ENCODE measurements around the gene WSCD2. TPM values are rescaled to one million over a fixed set of nuclear protein-coding genes. Genes with fewer than 3 reads are reported as not detected.

Gene WSCD2
- total and polyA plus RNA-seq, 2 experiments from 2014 or later: not detected

- H3K79me2 ChIP-seq (ENCODE audit: insufficient read depth): no peaks in the 10 kb centered on the region
- no peaks in the 10 kb centered on the region for H3K36me3 ChIP-seq (ENCODE audit: low read depth)
- no peaks in the 10 kb centered on the region for H3K9me3 ChIP-seq (ENCODE audit: low read depth)
- no peak for TF ChIP-seq EZH2phosphoT487 (IDR thresholded peaks at IDR 0.05; ENCODE audit: insufficient read depth, low read depth)
- TF ChIP-seq EZH2 (IDR thresholded peaks at IDR 0.05; ENCODE audit: insufficient read depth, poor library complexity, severe bottlenecking): no peak
- H3K27me3 ChIP-seq (replicated peaks; ENCODE audit: insufficient read depth): no peaks in the 10 kb centered on the region
- no peak overlapping the region for H3K9ac ChIP-seq
- no peak overlapping the region for H3K27ac ChIP-seq
- no peak overlapping the region for H3K4me2 ChIP-seq (ENCODE audit: unreplicated experiment)
- no peak for DNase-seq
- H3K9me2 ChIP-seq (ENCODE audit: insufficient read depth): no peaks in the 10 kb centered on the region
- H3K4me1 ChIP-seq (ENCODE audit: insufficient read depth): peaks cover 10% of the 10 kb centered on the region
- no peak overlapping the region for H3K4me3 ChIP-seq
- in situ Hi-C loops (cut with MboI): no loop called here
- H4K20me1 ChIP-seq (ENCODE audit: insufficient read depth): no peaks in the 10 kb centered on the region
- H2AFZ ChIP-seq: no peak overlapping the region
- WGBS, 2 experiments (ENCODE audit: low coverage in 1 of 2, low lambda C conversion rate in 2 of 2, missing lambda C conversion rate in 2 of 2): 52 to 55% methylated on average over 6 of the region's 6 CpGs
- no peaks in the 10 kb centered on the region for H3F3A ChIP-seq (ENCODE audit: insufficient read depth)
These were observed 169.0 kb downstream of the WSCD2 start for GRCh38 chr12:108297895-108298760.

- Histone ChIP-seq H3K27me3 (replicated peaks; ENCODE audit: insufficient read depth) (no peaks in the 10 kb centered on the region), H3K4me3 (no peak overlapping the region), H2AFZ (no peak overlapping the region), H3K27ac (no peak overlapping the region), H3K4me2 (ENCODE audit: unreplicated experiment) (no peak overlapping the region), H3F3A (ENCODE audit: insufficient read depth) (no peaks in the 10 kb centered on the region), H3K79me2 (ENCODE audit: insufficient read depth) (no peaks in the 10 kb centered on the region), H3K9me2 (ENCODE audit: insufficient read depth) (no peaks in the 10 kb centered on the region), H4K20me1 (ENCODE audit: insufficient read depth) (no peaks in the 10 kb centered on the region), H3K9me3 (ENCODE audit: low read depth) (no peaks in the 10 kb centered on the region), H3K4me1 (ENCODE audit: insufficient read depth) (peaks cover 12% of the 10 kb centered on the region), H3K9ac (no peak overlapping the region), H3K36me3 (ENCODE audit: low read depth) (no peaks in the 10 kb centered on the region)
- no peak for TF ChIP-seq EZH2 (IDR thresholded peaks at IDR 0.05; ENCODE audit: insufficient read depth, poor library complexity, severe bottlenecking)
- no peak for TF ChIP-seq EZH2phosphoT487 (IDR thresholded peaks at IDR 0.05; ENCODE audit: insufficient read depth, low read depth)
- no peak for DNase-seq
- 58 to 64% methylated on average over 6 of the region's 6 CpGs for WGBS, 2 experiments (ENCODE audit: low coverage in 1 of 2, low lambda C conversion rate in 2 of 2, missing lambda C conversion rate in 2 of 2)
- in situ Hi-C loops (cut with MboI): no loop called here
These were observed 169.7 kb downstream of the WSCD2 start for GRCh38 chr12:108298761-108299275.

DNA sequence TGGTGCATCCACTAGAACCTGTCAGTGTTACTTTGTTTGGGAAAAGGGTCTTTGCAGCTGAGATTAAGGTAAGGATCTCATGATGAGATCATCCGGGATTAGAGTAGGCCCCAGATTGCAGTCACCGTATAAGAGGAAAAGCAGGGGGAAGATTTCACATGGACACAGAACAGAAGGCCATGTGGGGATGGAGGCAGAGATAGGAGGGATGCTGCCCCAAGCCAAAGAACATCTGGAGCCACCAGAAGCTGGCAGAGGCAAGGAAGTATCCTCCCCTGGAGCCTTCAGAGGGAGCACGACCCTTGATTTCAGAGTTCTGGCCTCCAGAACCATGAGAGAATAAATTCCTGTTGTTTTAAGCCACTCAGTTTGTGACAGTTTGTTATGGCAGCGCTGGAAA is 170.4 kb downstream of the WSCD2 start:
- in situ Hi-C loops (cut with MboI): no loop called here
- H3K27me3 ChIP-seq (replicated peaks; ENCODE audit: insufficient read depth): no peaks in the 10 kb centered on the region
- no peak overlapping the region for H3K4me2 ChIP-seq (ENCODE audit: unreplicated experiment)
- H3F3A ChIP-seq (ENCODE audit: insufficient read depth): peaks cover 4% of the 10 kb centered on the region; the same call in 1 of the 2 replicates
- no peak overlapping the region for H2AFZ ChIP-seq
- 53 to 60% methylated on average over 4 of the region's 4 CpGs for WGBS, 2 experiments (ENCODE audit: low coverage in 1 of 2, low lambda C conversion rate in 2 of 2, missing lambda C conversion rate in 2 of 2)
- H3K4me3 ChIP-seq: no peak overlapping the region
- no peaks in the 10 kb centered on the region for H3K9me3 ChIP-seq (ENCODE audit: low read depth)
- H3K36me3 ChIP-seq (ENCODE audit: low read depth): no peaks in the 10 kb centered on the region
- no peak for TF ChIP-seq EZH2 (IDR thresholded peaks at IDR 0.05; ENCODE audit: insufficient read depth, poor library complexity, severe bottlenecking)
- TF ChIP-seq EZH2phosphoT487 (IDR thresholded peaks at IDR 0.05; ENCODE audit: insufficient read depth, low read depth): no peak
- H3K27ac ChIP-seq: no peak overlapping the region
- no peak overlapping the region for H3K9ac ChIP-seq
- peaks cover 12% of the 10 kb centered on the region for H3K4me1 ChIP-seq (ENCODE audit: insufficient read depth)
- H3K9me2 ChIP-seq (ENCODE audit: insufficient read depth): no peaks in the 10 kb centered on the region
- no peak for DNase-seq
- no peaks in the 10 kb centered on the region for H4K20me1 ChIP-seq (ENCODE audit: insufficient read depth)
- H3K79me2 ChIP-seq (ENCODE audit: insufficient read depth): no peaks in the 10 kb centered on the region

Other genes with a start within 250 kb of the WSCD2 start
- 2.9 and 4.9 TPM in 2 replicates for gene CMKLR1, start 210.0 kb downstream of the WSCD2 start, total RNA-seq (2014; rRNA removed; shearing (Covaris generic))
- 1.9 and 2.2 TPM in 2 replicates for gene CMKLR1, start 210.0 kb downstream of the WSCD2 start, polyA plus RNA-seq (2016; fragmentation: Nextera tagmentation; extraction: Ambion mirVana)